NCI-H2196 treated with DMSO at 0.1 percent for 48 hours (cell line): Measurements from ENCODE around the gene MUC4.
"Not testable (repeated sequence)": the region's sequence is repeated elsewhere in the genome, so short reads cannot be mapped to it uniquely, and the experiment has no call there.

Source experiments
- DNase-seq: peaks from one replicate; lab custom pipeline; 2025; ENCODE audit not compliant: unreplicated experiment; lab: John Stamatoyannopoulos, UW

Gene MUC4

GRCh38 chr3:195750797-195751520 lies 60.8 kb downstream of the MUC4 start:
- no peak for DNase-seq

GRCh38 chr3:195749101-195749500 lies 62.6 kb downstream of the MUC4 start:
- DNase-seq = not testable (repeated sequence)

GRCh38 chr3:195748661-195749060 lies 63.1 kb downstream of the MUC4 start:
- no peak for DNase-seq

GRCh38 chr3:195746751-195747150 lies 65.0 kb downstream of the MUC4 start:
- no peak for DNase-seq

- no peak for DNase-seq
Measured at GRCh38 chr3:195746346-195746745, 65.4 kb downstream of the MUC4 start.

GRCh38 chr3:195744437-195744836 lies 67.3 kb downstream of the MUC4 start:
- DNase-seq = no peak

- no peak for DNase-seq
Measured at GRCh38 chr3:195739561-195740111, 72.1 kb downstream of the MUC4 start.

- no peak for DNase-seq
Measured at GRCh38 chr3:195738274-195739044, 73.3 kb downstream of the MUC4 start.

- not testable (repeated sequence) for DNase-seq
Measured at GRCh38 chr3:195737782-195738181, 73.9 kb downstream of the MUC4 start.

- DNase-seq = no peak
Measured at GRCh38 chr3:195736866-195737490, 74.8 kb downstream of the MUC4 start.

GRCh38 chr3:195735036-195735695 lies 76.6 kb downstream of the MUC4 start:
- no peak for DNase-seq

- no peak for DNase-seq
Measured at GRCh38 chr3:195732940-195733339, 78.8 kb downstream of the MUC4 start.

GRCh38 chr3:195731356-195731905 lies 80.3 kb downstream of the MUC4 start:
- no peak for DNase-seq

- DNase-seq = no peak
Measured at GRCh38 chr3:195729476-195730251, 82.1 kb downstream of the MUC4 start.

- DNase-seq = not testable (repeated sequence)
Measured at GRCh38 chr3:195728789-195729188, 82.9 kb downstream of the MUC4 start.

GRCh38 chr3:195727606-195728195 lies 84.0 kb downstream of the MUC4 start:
- DNase-seq = no peak

- not testable (repeated sequence) for DNase-seq
Measured at GRCh38 chr3:195725916-195726740, 85.6 kb downstream of the MUC4 start.

- not testable (repeated sequence) for DNase-seq
Measured at GRCh38 chr3:195724363-195724762, 87.4 kb downstream of the MUC4 start.

GRCh38 chr3:195722996-195723345 lies 88.8 kb downstream of the MUC4 start:
- DNase-seq = not testable (repeated sequence)
